Measurements from ENCODE around the gene INPP5D.
"Not testable (repeated sequence)": the region's sequence is repeated elsewhere in the genome, so short reads cannot be mapped to it uniquely, and the experiment has no call there.

Gene INPP5D

GRCh38 chr2:233094614-233095013 is 34.5 kb downstream of the INPP5D start:
- no peak for DNase-seq

- DNase-seq, result no peak
These were observed 35.9 kb downstream of the INPP5D start for GRCh38 chr2:233096006-233096405.

- DNase-seq, result no peak
These were observed 38.5 kb downstream of the INPP5D start for GRCh38 chr2:233098618-233099017.

GRCh38 chr2:233099820-233100191 is 39.7 kb downstream of the INPP5D start:
- not testable (repeated sequence) for DNase-seq

- no peak for DNase-seq
These were observed 40.3 kb downstream of the INPP5D start for GRCh38 chr2:233100192-233100998.

- no peak for DNase-seq
These were observed 41.0 kb downstream of the INPP5D start for GRCh38 chr2:233101141-233101540.

- no peak for DNase-seq
These were observed 41.7 kb downstream of the INPP5D start for GRCh38 chr2:233101816-233102215.

- DNase-seq, result no peak
These were observed 45.2 kb downstream of the INPP5D start for GRCh38 chr2:233105156-233105895.

GRCh38 chr2:233105930-233106329 is 45.8 kb downstream of the INPP5D start:
- DNase-seq, result no peak

- DNase-seq, result no peak
These were observed 46.9 kb downstream of the INPP5D start for GRCh38 chr2:233107011-233107410.

GRCh38 chr2:233107831-233108300 is 47.7 kb downstream of the INPP5D start:
- DNase-seq, result no peak

- no peak for DNase-seq
These were observed 48.7 kb downstream of the INPP5D start for GRCh38 chr2:233108611-233109490.

- DNase-seq, result no peak
These were observed 51.3 kb downstream of the INPP5D start for GRCh38 chr2:233111427-233111826.

- DNase-seq, result no peak
These were observed 52.2 kb downstream of the INPP5D start for GRCh38 chr2:233112329-233112728.

GRCh38 chr2:233112776-233113452 is 52.8 kb downstream of the INPP5D start:
- no peak for DNase-seq

GRCh38 chr2:233114421-233114861 is 54.3 kb downstream of the INPP5D start:
- no peak for DNase-seq

- DNase-seq, result no peak
These were observed 55.0 kb downstream of the INPP5D start for GRCh38 chr2:233115121-233115520.

GRCh38 chr2:233115741-233116140 is 55.6 kb downstream of the INPP5D start:
- DNase-seq, result no peak

GRCh38 chr2:233116946-233117345 is 56.8 kb downstream of the INPP5D start:
- no peak for DNase-seq

GRCh38 chr2:233117351-233117750 is 57.2 kb downstream of the INPP5D start:
- no peak for DNase-seq

GRCh38 chr2:233117811-233118647 is 57.9 kb downstream of the INPP5D start:
- no peak for DNase-seq

- no peak for DNase-seq
These were observed 58.5 kb downstream of the INPP5D start for GRCh38 chr2:233118648-233119000.
